K562 (cell line): ENCODE measurements around the gene KLF17. TPM values are rescaled to one million over a fixed set of nuclear protein-coding genes. Genes with fewer than 3 reads are reported as not detected.

Experiments used
- ATAC-seq: fragments of 200-7000 bp; cut with Tn5 transposase; 3 replicates; pipeline ENCODE4 v1.9.1; 2020; ENCODE audit warnings: moderate library complexity
- BruUV-seq: library from RNA; stranded (reverse); fragments of 400-500 nt; replicated peaks from 2 replicates; lab custom pipeline; 2021; lab: Mats Ljungman, UMichigan
- CTCF ChIA-PET: fragments of 300-600 bp; formaldehyde crosslinking; extraction: SDS; loops from one replicate; lab custom pipeline; 2021; ENCODE audit warnings: low intra/inter-chr PET ratio; lab: Yijun Ruan, JAX
- POLR2A ChIA-PET: fragments of 300-600, 350-650 bp; sonication (Branson Sonifier 250); formaldehyde crosslinking; extraction: SDS; loops from one replicate; lab custom pipeline; 2021; ENCODE audit warnings: antibody characterized with exemption, inconsistent platforms; lab: Yijun Ruan, JAX
- DNase-seq, 4 experiments: peaks; one replicate each; pipeline versions ENCODE4 v3.0.0 to v3.0.0-alpha.2; 2011 to 2018; ENCODE audit warnings: low spot score in 3 of 4, mixed read lengths in 3 of 4; ENCODE audit errors: extremely low read depth in 1 of 4
- FAIRE-seq: peaks from 2 replicates; lab custom pipeline; 2011; peaks lifted over from hg19 to GRCh38; lab: Jason Lieb, UNC
- H2AFZ ChIP-seq: 2 replicates; pipeline ENCODE4 v1.6.0; 2011; ENCODE audit warnings: low read depth, low read length, control low read depth, inconsistent platforms
- H3K27ac ChIP-seq: fragments of 200-600 bp; 3 replicates; pipeline ENCODE4 v1.8.0; 2011; ENCODE audit warnings: low read depth, mild to moderate bottlenecking, control low read depth, inconsistent platforms, low read length, moderate library complexity, mixed read lengths; ENCODE audit errors: extremely low read depth
- H3K27me3 ChIP-seq, 2 experiments: fragments of 300-600 bp in 1 of 2; 2 replicates in 1 of 2; 3 replicates in 1 of 2; pipeline versions ENCODE4 v1.6.0 to v1.8.0; 2011; ENCODE audit warnings: inconsistent platforms in 2 of 2, low read length in 2 of 2, mild to moderate bottlenecking in 1 of 2, mixed read lengths in 1 of 2, moderate library complexity in 1 of 2; ENCODE audit not compliant: control insufficient read depth in 2 of 2, insufficient read depth in 2 of 2
- H3K36me3 ChIP-seq: fragments of 300-600 bp; 3 replicates; pipeline ENCODE4 v1.8.0; 2011; ENCODE audit warnings: mild to moderate bottlenecking, low read length, inconsistent platforms; ENCODE audit not compliant: control insufficient read depth, insufficient read depth
- H3K4me1 ChIP-seq, 2 experiments: fragments of 200-600 bp in 1 of 2; replicated peaks in 1 of 2; 2 replicates in 1 of 2; 3 replicates in 1 of 2; pipeline versions ENCODE4 v1.5.1 to v1.8.0; 2011; ENCODE audit warnings: inconsistent platforms in 2 of 2, low read length in 2 of 2, mild to moderate bottlenecking in 1 of 2, mixed read lengths in 1 of 2, moderate library complexity in 1 of 2; ENCODE audit not compliant: control insufficient read depth in 2 of 2, insufficient read depth in 2 of 2
- H3K4me2 ChIP-seq: 2 replicates; pipeline ENCODE4 v1.6.1; 2011; ENCODE audit warnings: low read length, control low read depth, inconsistent platforms, mixed read lengths; ENCODE audit not compliant: insufficient read depth
- H3K4me3 ChIP-seq: fragments of 200-600 bp; sonication (generic), shearing (Covaris generic); 2 replicates; pipeline ENCODE4 v1.5.1; 2016; ENCODE audit warnings: control low read depth, inconsistent platforms
- H3K79me2 ChIP-seq: fragments of 200-600 bp; 3 replicates; pipeline ENCODE4 v1.8.0; 2011; ENCODE audit warnings: low read length, inconsistent platforms; ENCODE audit not compliant: control insufficient read depth, insufficient read depth
- H3K9ac ChIP-seq, 2 experiments: 2 replicates each; pipeline versions ENCODE4 v1.6.0 to v1.6.1; 2011; ENCODE audit warnings: low read depth in 2 of 2, low read length in 2 of 2, control low read depth in 1 of 2, inconsistent platforms in 1 of 2, mild to moderate bottlenecking in 1 of 2, mixed read lengths in 1 of 2; ENCODE audit not compliant: insufficient read depth in 1 of 2
- H3K9me1 ChIP-seq: one replicate; pipeline ENCODE4 v1.6.0; 2011; ENCODE audit warnings: inconsistent platforms, mild to moderate bottlenecking, low read length, moderate library complexity; ENCODE audit not compliant: control insufficient read depth, insufficient read depth
- H3K9me3 ChIP-seq: replicated peaks from 2 replicates; pipeline ENCODE4 v1.5.1; 2011; ENCODE audit warnings: low read depth, low read length, inconsistent platforms; ENCODE audit not compliant: control insufficient read depth, insufficient read depth
- H4K20me1 ChIP-seq: replicated peaks from 2 replicates; pipeline ENCODE4 v1.6.1; 2011; ENCODE audit warnings: low read length, inconsistent platforms, mixed read lengths; ENCODE audit not compliant: control insufficient read depth, insufficient read depth
- PRDM10 ChIP-seq: fragments of 450-650 bp; IDR thresholded peaks from 2 replicates; pipeline ENCODE4 v1.6.1; 2018; ENCODE audit not compliant: partially characterized antibody
- WGBS: fragments of 100-300 bp; shearing (Covaris generic); methylation state at CpG from one replicate; pipeline ENCODE4 v1.1.6; 2016; ENCODE audit warnings: low coverage, mixed read lengths; ENCODE audit not compliant: insufficient coverage; ENCODE audit errors: missing lambda C conversion rate; 5-methylcytosine and 5-hydroxymethylcytosine counted together
- in situ Hi-C: fragments of 300-500 bp; cut with MboI; formaldehyde crosslinking; loops from 4 replicates; pipeline ENCODE4 v1.15.0; 2018; ENCODE audit warnings: inconsistent platforms, mixed read lengths
- intact Hi-C: fragments of 100-400 bp; cut with micrococcal nuclease; formaldehyde crosslinking; loops from 2 replicates; pipeline ENCODE4 v1.14.2; 2022
- polyA plus RNA-seq, 8 experiments: library from polyadenylated mRNA; depleted of rRNA in 4 of 8; stranded (reverse) in 5 of 8; unstranded in 3 of 8; fragments of >200 nt; fragmentation: Nextera tagmentation in 2 of 8; fragmentation: Illumina TruSeq in 1 of 8; extraction: Ambion mirVana in 2 of 8; extraction: Trizol in 1 of 8; gene quantifications; 2 replicates each; pipeline versions ENCODE4 v1.2.1 to v1.2.3, GENCODE V29; 2011 to 2014; ENCODE audit warnings: inconsistent platforms in 1 of 8, missing spikeins in 1 of 8
- total RNA-seq, 7 experiments: library from RNA; depleted of rRNA in 6 of 7; stranded (reverse); fragments of >200 nt in 6 of 7; fragmentation: Illumina TruSeq in 2 of 7; extraction: Trizol in 2 of 7; gene quantifications; 2 replicates each; pipeline versions ENCODE4 v1.2.1 to v1.2.3, GENCODE V29; 2011 to 2021; ENCODE audit warnings: low replicate concordance in 1 of 7

KLF17 gene
- total and polyA plus RNA-seq, 9 of the 15 experiments (the other 6 are each of a cell fraction or from before 2014, with no cell fraction given): 0.01 to 0.24 (median 0.13) TPM; not detected in 6

- in situ Hi-C loops: no loop called here
- Histone ChIP-seq H3K4me3 (no peak overlapping the region), H3K27me3 (peaks cover 31 to 35% of the 10 kb centered on the region in 2 experiments; a peak in 4 of 5 replicates), H4K20me1 (no peaks in the 10 kb centered on the region), H3K36me3 (no peaks in the 10 kb centered on the region), H3K79me2 (no peaks in the 10 kb centered on the region), H3K9me3 (no peaks in the 10 kb centered on the region), H3K9me1 (no peaks in the 10 kb centered on the region), H3K27ac (no peak overlapping the region), H3K4me1 (no peaks in the 10 kb centered on the region), H2AFZ (no peak overlapping the region), H3K9ac (no peak overlapping the region), H3K4me2 (no peak overlapping the region)
- CTCF ChIA-PET: no interaction called here
- BruUV-seq: no TSS peak
- WGBS: 11% methylated on average over 2 of the region's 2 CpGs
- FAIRE-seq (no peak), ATAC-seq (no peak), DNase-seq (no peak)
- intact Hi-C loops: no loop called here
- no peak for TF ChIP-seq PRDM10
- POLR2A ChIA-PET: interaction anchor here (1.2 to 1.6 kb wide), 3 partner anchors 8 to 12 kb away, joined by 4 to 6 read pairs (median 5); no protein-coding TSS in a partner anchor
These were observed 40.5 kb upstream of the KLF17 start for GRCh38 chr1:44078104-44078503.
